ENCODE data around the gene TXNL1.
A peak's percentile ranks its signal among the peaks of the same experiment; 100 is the strongest.
"Not testable (repeated sequence)": the region's sequence is repeated elsewhere in the genome, so short reads cannot be mapped to it uniquely, and the experiment has no call there.

The TXNL1 gene

DNA sequence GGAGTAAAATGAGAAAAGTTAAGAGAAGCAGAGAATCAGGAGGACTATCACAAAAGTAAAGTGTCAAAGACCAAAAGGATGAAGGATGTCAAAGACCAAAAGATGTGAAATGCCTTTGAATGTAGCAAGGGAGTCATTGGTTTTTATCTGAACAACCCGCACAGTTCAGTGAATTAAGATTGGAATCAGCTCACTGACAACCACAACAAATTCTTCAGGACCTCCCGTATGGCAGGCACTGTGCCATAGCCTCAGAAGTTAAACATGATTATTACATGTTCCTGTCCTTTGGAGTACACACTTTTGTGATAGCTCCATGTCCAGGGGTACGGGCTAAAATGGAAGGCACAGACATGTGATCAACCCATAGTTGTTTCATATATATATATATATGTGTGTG, 5.0 kb upstream of the TXNL1 start:
- DNase-seq, result no peak

GRCh38 chr18:56641714-56642337, 3.4 kb upstream of the TXNL1 start:
- no peak for DNase-seq

DNA sequence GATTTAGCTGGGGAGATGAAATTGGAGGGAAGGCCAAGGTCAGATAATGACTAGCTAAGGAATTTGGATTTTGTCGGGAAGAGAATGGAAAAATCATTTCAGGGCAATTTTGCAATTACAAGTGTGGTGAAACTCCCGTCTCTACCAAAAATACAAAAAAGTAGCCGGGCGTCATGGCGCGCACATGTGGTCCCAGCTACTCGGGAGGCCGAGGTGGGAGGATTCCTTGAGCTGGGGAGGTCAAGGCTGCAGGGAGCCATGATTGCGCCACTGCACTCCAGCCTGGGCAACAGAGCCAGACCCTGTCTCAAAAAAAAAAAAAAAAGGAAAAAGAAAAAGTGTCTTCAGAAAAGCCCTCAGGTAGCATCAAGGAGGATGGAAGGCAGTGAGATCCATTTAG, 1.2 kb upstream of the TXNL1 start:
- DNase-seq, result no peak

GRCh38 chr18:56639104-56639381, 651 bp upstream of the TXNL1 start:
- peak; percentile 73 to 75 for DNase-seq

DNA sequence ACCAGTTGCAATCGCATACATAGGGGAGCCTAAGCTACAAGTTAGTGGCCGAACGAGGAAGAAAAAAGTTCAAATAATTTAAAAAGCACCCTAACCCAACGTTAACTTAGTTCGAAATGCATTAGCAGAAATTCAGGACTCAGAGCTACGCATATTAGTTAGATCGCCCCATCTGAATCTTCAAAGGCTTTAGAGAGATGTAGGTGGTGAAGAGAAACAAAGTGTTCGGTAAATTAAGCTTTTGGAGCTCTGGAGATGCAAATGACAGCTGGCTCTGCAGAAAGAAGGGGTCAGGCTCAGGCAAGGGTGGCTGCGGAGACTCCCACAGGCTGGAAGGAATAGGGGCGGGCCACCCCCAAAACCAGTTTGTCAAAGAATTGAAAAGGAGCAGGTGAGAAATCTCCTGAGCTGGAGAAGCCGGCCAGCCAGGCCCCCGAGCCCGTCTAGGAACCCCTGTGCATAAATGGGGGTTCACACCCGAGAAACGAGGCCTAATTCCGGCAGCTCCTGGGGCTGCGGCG, 621 bp downstream of the TXNL1 start:
- peak in 1 of 2 experiments; percentile 38 for DNase-seq

DNA sequence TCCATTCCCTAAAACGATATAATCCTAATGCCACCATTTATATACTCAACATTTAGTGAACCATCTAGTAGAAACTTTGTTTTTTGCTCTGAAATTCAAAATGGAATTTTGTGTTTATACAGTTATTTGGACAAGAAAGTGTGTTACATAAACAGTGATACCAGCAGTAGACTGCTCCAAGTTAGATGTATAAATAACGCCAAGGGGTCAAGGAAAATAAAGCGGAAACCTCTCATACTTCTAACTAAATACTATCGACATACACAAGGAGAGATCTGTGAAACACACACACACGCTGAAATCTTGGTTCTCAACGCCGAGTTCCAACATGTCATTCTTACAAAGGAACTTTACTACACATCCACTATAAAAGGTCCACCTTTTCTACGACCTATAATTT, 1.2 kb downstream of the TXNL1 start:
- no peak for DNase-seq

GRCh38 chr18:56635007-56635406, 3.4 kb downstream of the TXNL1 start:
- no peak for DNase-seq

GRCh38 chr18:56632070-56633022, 6.0 kb downstream of the TXNL1 start:
- no peak for DNase-seq

GRCh38 chr18:56627991-56628390, 10.4 kb downstream of the TXNL1 start:
- no peak for DNase-seq

DNA sequence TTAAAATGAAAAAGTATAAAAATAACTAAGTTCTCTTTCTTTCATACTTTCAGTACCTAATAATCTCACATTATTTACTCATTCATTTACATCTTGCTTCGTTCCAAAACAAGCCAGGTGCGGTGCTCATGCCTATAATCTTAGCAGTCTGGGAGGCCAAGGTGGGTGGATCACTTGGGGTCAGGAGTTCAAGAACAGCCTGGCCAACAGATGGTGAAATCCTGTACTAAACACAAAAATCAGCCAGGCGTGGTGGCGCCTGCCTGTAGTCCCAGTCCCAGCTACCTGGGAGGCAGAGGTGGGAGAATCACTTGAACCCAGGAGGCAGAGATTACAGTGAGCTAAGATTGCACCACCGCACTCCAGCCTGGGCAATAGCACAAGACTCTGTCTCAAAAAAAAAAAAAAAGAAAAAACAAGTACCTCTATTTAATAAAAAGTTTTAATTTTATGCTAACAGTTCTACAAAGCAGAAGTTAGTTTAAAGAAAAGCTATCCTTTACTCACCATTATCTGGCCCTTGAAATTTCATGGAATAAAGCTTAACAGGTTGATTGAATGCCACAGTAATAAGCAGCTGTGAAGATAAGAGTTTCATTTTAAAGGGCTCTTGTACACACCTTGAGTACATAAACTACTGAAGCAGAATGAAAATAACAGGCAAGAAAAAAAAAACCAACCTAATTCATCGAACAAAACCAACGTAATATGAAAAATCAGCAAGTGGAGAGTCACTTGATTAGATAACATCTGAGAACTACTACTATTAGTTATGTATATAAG, 22.5 kb downstream of the TXNL1 start:
- no peak for DNase-seq

DNA sequence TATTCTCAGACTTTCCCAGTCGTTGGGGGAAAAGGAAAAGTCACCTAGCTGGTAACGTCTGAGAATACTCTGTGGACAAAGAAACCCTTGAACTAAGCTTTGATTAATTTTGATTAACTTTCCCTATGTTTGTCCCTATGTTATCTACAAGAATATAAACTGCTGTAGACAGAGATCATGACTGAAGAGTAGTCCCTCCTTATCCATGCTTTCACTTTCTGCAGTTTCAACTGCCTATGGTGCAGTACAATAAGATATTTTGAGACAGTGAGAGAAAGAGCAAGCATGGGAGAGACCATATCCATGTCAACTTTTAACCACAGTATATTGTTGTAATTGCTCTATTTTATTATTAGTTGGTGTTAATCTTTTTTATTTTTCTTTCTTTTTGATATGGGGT, 31.8 kb downstream of the TXNL1 start:
- DNase-seq, result no peak

DNA sequence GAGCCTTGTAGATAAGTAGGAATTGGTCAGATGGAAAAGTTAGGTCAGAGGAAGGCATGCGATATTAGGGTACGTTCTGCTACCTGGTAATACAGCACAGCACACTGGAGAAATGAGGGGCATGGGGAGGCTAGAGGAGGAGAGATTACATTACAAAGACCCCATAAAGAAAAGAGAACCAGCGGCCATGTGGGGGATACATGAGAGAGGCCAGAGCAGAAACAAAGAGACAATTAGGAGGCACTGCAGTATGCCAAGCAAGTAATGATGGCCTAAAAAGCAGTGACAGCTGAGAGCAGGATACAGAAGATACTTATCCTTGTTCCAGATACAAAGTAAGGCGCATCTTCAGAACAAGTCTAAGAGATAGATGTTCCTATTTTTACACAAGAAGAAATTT, 40.0 kb downstream of the TXNL1 start:
- no peak for DNase-seq

- no peak for DNase-seq
Measured at GRCh38 chr18:56593906-56594305, 44.5 kb downstream of the TXNL1 start.

GRCh38 chr18:56580026-56580425, 58.4 kb downstream of the TXNL1 start:
- DNase-seq, result no peak

DNA sequence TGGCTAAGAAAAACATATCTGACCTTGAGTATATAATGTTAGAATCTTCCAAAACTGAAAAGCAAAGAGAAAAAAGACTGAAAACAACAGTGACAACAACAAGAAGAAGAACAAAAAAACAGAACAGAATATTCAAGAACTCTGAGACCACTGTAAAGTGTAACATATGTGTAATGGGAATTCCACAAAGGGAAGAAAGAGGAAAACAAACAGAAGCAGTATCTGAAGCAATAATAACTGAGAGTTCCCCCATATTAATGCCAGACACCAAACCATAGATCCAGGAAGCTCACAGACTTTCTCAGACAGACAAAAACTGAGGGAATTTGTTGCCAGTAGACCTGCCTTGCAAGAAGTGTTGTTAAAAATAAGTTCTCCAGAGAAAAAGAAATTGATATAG, 58.9 kb downstream of the TXNL1 start:
- no peak for DNase-seq

DNA sequence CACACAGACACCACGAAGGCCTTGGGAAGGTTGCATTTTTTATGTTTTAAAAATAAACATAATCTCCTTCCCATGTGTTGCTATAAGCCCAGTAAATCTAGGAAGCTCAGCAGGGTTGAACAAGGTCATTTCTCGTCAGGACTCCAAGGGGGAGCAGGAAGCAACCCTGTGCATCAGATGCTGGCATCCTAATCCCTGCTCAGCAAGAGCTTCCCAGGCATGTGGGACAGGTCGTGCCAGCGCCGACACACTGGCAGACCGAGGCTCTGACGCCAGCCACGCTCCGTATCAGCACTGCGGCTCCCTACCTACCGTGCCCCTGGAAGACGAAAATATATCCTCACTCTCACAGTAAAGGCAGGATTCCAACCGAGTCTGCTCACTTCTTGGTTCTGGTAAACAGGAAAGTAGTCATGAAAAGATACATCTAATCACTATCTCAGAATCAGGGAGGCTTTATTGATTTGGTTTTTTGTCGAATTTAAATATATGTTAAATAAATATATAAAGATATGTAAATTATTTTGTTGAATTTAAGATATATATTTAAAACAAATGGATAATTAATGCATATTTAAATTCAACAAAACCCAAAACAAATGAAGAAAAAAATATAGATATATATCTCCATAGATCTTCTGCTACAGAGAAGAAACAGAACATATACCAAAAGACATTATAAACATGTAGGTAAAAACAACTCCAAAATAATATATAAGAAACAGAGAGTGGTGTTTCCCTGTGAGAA, 61.4 kb downstream of the TXNL1 start:
- DNase-seq, result peak in 1 of 2 experiments; percentile 55

GRCh38 chr18:56575819-56576663, 62.4 kb downstream of the TXNL1 start:
- peak; percentile 13 to 68 for DNase-seq

GRCh38 chr18:56574861-56575260, 63.5 kb downstream of the TXNL1 start:
- no peak for DNase-seq

DNA sequence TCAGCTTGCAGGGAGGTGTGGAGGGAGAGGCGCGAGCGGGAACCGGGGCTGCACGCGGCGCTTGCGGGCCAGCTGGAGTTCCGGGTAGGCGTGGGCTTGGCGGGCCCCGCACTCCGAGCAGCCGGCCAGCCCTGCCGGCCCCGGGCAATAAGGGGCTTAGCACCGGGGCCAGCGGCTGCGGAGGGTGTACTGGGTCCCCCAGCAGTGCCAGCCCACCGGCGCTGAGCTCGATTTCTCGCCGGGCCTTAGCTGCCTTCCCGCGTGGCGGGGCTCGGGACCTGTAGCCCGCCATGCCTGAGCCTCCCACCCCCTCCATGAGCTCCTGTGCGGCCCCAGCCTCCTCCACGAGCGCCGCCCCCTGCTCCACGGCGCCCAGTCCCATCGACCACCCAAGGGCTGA, 66.1 kb downstream of the TXNL1 start:
- not testable (repeated sequence) for DNase-seq

DNA sequence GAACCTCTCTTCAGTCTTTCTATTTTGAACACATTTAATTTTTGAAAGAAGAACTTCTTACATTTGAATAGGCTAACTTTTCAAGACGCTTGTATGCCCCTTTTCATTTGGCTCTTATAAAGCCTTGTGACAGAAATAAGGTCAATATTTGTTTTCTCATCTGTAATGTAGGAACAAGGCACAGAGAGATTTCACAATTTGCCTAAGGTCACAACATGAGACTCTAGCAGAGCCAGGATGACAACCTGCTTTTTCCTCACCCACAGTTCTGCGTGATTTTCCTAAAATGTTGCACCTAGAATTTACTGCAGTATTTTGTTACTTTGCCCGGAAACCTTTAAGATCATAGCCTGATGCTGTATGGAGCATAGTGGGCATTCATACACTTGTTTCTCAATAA, 67.4 kb downstream of the TXNL1 start:
- DNase-seq, result peak in 1 of 2 experiments; percentile 14

- DNase-seq, result no peak
Measured at GRCh38 chr18:56569416-56569815, 69.0 kb downstream of the TXNL1 start.

GRCh38 chr18:56568986-56569385, 69.4 kb downstream of the TXNL1 start:
- no peak for DNase-seq
